ENCODE measurements around the gene CTNNA2.

CTNNA2 gene

DNA sequence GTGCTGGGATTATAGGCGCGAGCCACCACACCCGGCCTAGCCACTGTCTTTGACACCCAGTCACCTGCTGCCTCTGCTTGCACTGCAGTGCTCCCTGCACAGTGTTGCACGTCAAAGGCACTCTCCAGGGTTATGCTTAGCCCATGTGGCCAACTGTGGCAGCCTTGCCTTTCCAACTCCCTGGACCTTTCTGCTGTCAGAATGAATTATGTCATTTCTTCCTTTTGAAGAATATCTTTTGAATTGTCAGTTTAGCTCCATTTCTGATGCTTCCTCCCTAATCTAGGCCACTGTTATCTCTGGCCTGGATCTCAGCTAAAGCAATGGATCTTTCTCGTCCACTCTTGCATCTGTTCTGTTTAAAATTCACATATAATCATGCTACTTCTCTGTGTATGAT is 821.0 kb downstream of the CTNNA2 start:
- no peak for TF ChIP-seq TAF1 (IDR thresholded peaks at IDR 0.05; ENCODE audit: borderline replicate concordance, insufficient read depth, low read length)
- TF ChIP-seq REST (IDR thresholded peaks at IDR 0.05; ENCODE audit: insufficient read depth in 1 of 2, low read depth in 2 of 2, low read length in 2 of 2): no peak
- no peak for TF ChIP-seq SIN3A (IDR thresholded peaks at IDR 0.05; ENCODE audit: borderline replicate concordance, insufficient read depth, low read length)
- no peak for TF ChIP-seq FOXP2 (optimal IDR thresholded peaks at IDR 0.05; ENCODE audit: borderline replicate concordance, extremely low read depth, extremely low read length, insufficient read depth)
- no peak for TF ChIP-seq POLR2AphosphoS5 (IDR thresholded peaks at IDR 0.05; ENCODE audit: low read depth, low read length)

DNA sequence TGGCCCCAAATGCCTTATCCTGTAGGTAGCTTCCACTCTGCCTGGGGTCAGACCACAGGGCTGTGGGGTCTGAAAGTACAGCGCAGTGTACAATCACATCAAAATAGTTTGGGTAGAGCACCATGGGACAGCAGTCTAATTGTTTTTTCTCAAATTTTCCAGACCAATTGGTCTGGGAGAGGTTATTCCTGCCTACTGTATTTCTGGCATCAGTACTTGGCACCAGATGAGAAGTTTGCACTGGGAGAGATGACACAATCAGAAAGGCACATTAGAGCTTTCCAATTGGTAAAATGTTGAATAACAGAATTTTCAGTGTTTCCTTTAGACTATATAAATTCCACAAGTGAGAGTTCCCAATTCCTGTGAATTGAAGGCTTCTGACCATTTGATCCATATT is 822.6 kb downstream of the CTNNA2 start:
- no peak for TF ChIP-seq FOXP2 (optimal IDR thresholded peaks at IDR 0.05; ENCODE audit: borderline replicate concordance, extremely low read depth, extremely low read length, insufficient read depth)
- TF ChIP-seq TAF1 (IDR thresholded peaks at IDR 0.05; ENCODE audit: borderline replicate concordance, insufficient read depth, low read length): no peak
- TF ChIP-seq POLR2AphosphoS5 (IDR thresholded peaks at IDR 0.05; ENCODE audit: low read depth, low read length): no peak
- no peak for TF ChIP-seq REST (IDR thresholded peaks at IDR 0.05; ENCODE audit: insufficient read depth in 1 of 2, low read depth in 2 of 2, low read length in 2 of 2)
- TF ChIP-seq SIN3A (IDR thresholded peaks at IDR 0.05; ENCODE audit: borderline replicate concordance, insufficient read depth, low read length): no peak

GRCh38 chr2:80338794-80339193 is 825.9 kb downstream of the CTNNA2 start:
- TF ChIP-seq SIN3A (IDR thresholded peaks at IDR 0.05; ENCODE audit: borderline replicate concordance, insufficient read depth, low read length) (no peak), REST (IDR thresholded peaks at IDR 0.05; ENCODE audit: insufficient read depth in 1 of 2, low read depth in 2 of 2, low read length in 2 of 2) (no peak), POLR2AphosphoS5 (IDR thresholded peaks at IDR 0.05; ENCODE audit: low read depth, low read length) (no peak), TAF1 (IDR thresholded peaks at IDR 0.05; ENCODE audit: borderline replicate concordance, insufficient read depth, low read length) (no peak), FOXP2 (optimal IDR thresholded peaks at IDR 0.05; ENCODE audit: borderline replicate concordance, extremely low read depth, extremely low read length, insufficient read depth) (no peak)

- TF ChIP-seq REST (IDR thresholded peaks at IDR 0.05; ENCODE audit: insufficient read depth in 1 of 2, low read depth in 2 of 2, low read length in 2 of 2) (no peak), POLR2AphosphoS5 (IDR thresholded peaks at IDR 0.05; ENCODE audit: low read depth, low read length) (no peak), SIN3A (IDR thresholded peaks at IDR 0.05; ENCODE audit: borderline replicate concordance, insufficient read depth, low read length) (no peak), FOXP2 (optimal IDR thresholded peaks at IDR 0.05; ENCODE audit: borderline replicate concordance, extremely low read depth, extremely low read length, insufficient read depth) (no peak)
Measured at GRCh38 chr2:80340022-80340421, 827.2 kb downstream of the CTNNA2 start.

GRCh38 chr2:80348078-80348477 is 835.2 kb downstream of the CTNNA2 start:
- TF ChIP-seq POLR2AphosphoS5 (IDR thresholded peaks at IDR 0.05; ENCODE audit: low read depth, low read length) (no peak), REST (IDR thresholded peaks at IDR 0.05; ENCODE audit: insufficient read depth in 1 of 2, low read depth in 2 of 2, low read length in 2 of 2) (no peak), TAF1 (IDR thresholded peaks at IDR 0.05; ENCODE audit: borderline replicate concordance, insufficient read depth, low read length) (no peak), SIN3A (IDR thresholded peaks at IDR 0.05; ENCODE audit: borderline replicate concordance, insufficient read depth, low read length) (no peak), FOXP2 (optimal IDR thresholded peaks at IDR 0.05; ENCODE audit: borderline replicate concordance, extremely low read depth, extremely low read length, insufficient read depth) (no peak)
